Keratinocyte (primary cell): ENCODE results near the gene TXNL4A.

Source experiments
- CTCF ChIP-seq, 3 experiments: IDR thresholded peaks in 1 of 3; conservative IDR thresholded peaks in 1 of 3; optimal IDR thresholded peaks in 1 of 3; 2 replicates in 2 of 3; 3 replicates in 1 of 3; pipeline versions ENCODE3 to v1.5.1; 2011; ENCODE audit warnings: low read length in 3 of 3, mild to moderate bottlenecking in 3 of 3, moderate library complexity in 2 of 3, control low read depth in 1 of 3, inconsistent platforms in 1 of 3; ENCODE audit not compliant: insufficient read depth in 2 of 3; ENCODE audit errors: extremely low read depth in 1 of 3
- EZH2 ChIP-seq: IDR thresholded peaks from one replicate; pipeline ENCODE4 v1.6.1; 2012; ENCODE audit warnings: inconsistent platforms, mild to moderate bottlenecking, low read length, moderate library complexity

- no peak for TF ChIP-seq CTCF (optimal IDR thresholded peaks at IDR 0.05 in 1 of 3, IDR thresholded peaks at IDR 0.05 in 1 of 3, conservative IDR thresholded peaks at IDR 0.05 in 1 of 3; ENCODE audit: extremely low read depth in 1 of 3, insufficient read depth in 2 of 3, low read length in 3 of 3)
- no peak for TF ChIP-seq EZH2
These were observed 47.6 kb upstream of the TXNL4A start for GRCh38 chr18:80035997-80036396.
